Calu3 (cell line): ENCODE data around the gene ZNF79. TPM values are rescaled to one million over a fixed set of nuclear protein-coding genes. Genes with fewer than 3 reads are reported as not detected.
A peak's percentile ranks its signal among the peaks of the same experiment; 100 is the strongest.

Experiments
- BruUV-seq: library from RNA; stranded (reverse); fragments of 400-500 nt; replicated peaks from 2 replicates; lab custom pipeline; 2021; lab: Mats Ljungman, UMichigan
- CTCF ChIA-PET: fragments of 300-600 bp; sonication (Branson Sonifier 250); formaldehyde crosslinking; loops from one replicate; lab custom pipeline; 2022; ENCODE audit warnings: antibody characterized with exemption; lab: Charles Lee
- DNase-seq: peaks from one replicate; pipeline ENCODE4 v3.0.0; 2022
- H3K27ac Mint-ChIP-seq: one replicate; pipeline ENCODE4 v1.8.0; 2022; ENCODE audit warnings: mixed read lengths; ENCODE audit not compliant: unreplicated experiment
- H3K27me3 Mint-ChIP-seq: one replicate; pipeline ENCODE4 v1.8.0; 2022; ENCODE audit warnings: mixed read lengths; ENCODE audit not compliant: unreplicated experiment
- H3K36me3 Mint-ChIP-seq: one replicate; pipeline ENCODE4 v1.8.0; 2022; ENCODE audit warnings: mild to moderate bottlenecking, moderate library complexity, mixed read lengths; ENCODE audit not compliant: insufficient read depth, unreplicated experiment
- H3K4me1 Mint-ChIP-seq: one replicate; pipeline ENCODE4 v1.8.0; 2022; ENCODE audit warnings: mild to moderate bottlenecking, low read depth, mixed read lengths; ENCODE audit not compliant: unreplicated experiment
- H3K4me3 Mint-ChIP-seq: one replicate; pipeline ENCODE4 v1.8.0; 2022; ENCODE audit warnings: mild to moderate bottlenecking, low read depth, moderate library complexity, mixed read lengths; ENCODE audit not compliant: unreplicated experiment
- H3K9me3 Mint-ChIP-seq: one replicate; pipeline ENCODE4 v1.8.0; 2022; ENCODE audit warnings: low read depth, mixed read lengths; ENCODE audit not compliant: unreplicated experiment
- CTCF ChIP-seq: fragments of 200-600 bp; IDR thresholded peaks from one replicate; pipeline ENCODE4 v1.8.0; 2022; ENCODE audit warnings: antibody characterized with exemption; ENCODE audit not compliant: unreplicated experiment
- intact Hi-C: fragments of 100-400 bp; cut with micrococcal nuclease; formaldehyde crosslinking; loops from one replicate; pipeline ENCODE4 v1.10.0; 2022; ENCODE audit not compliant: unreplicated experiment
- total RNA-seq: library from RNA; stranded (reverse); gene quantifications from 2 replicates; pipeline ENCODE4 v1.2.3, GENCODE V29; 2022

ZNF79 gene
- total RNA-seq, 1 experiment from 2014 or later = 7.0 TPM

- Mint-ChIP-seq H3K27ac (peak overlapping the region; percentile 77), H3K4me3 (peak overlapping the region; percentile 17), H3K36me3 (no peaks in the 10 kb centered on the region), H3K27me3 (peaks cover 31% of the 10 kb centered on the region), H3K9me3 (no peaks in the 10 kb centered on the region), H3K4me1 (peaks cover 30% of the 10 kb centered on the region)
- CTCF ChIA-PET = interaction anchor here (0.6 to 1.2 kb wide), 4 partner anchors 80 to 610 kb away, joined by 3 to 9 read pairs (median 4); no protein-coding TSS in a partner anchor
- BruUV-seq = no TSS peak
- DNase-seq = no peak
- no peak for TF ChIP-seq CTCF
- intact Hi-C loops = no loop called here
Observed at GRCh38 chr9:127388856-127389238, 35.3 kb upstream of the ZNF79 start.

- BruUV-seq = no TSS peak
- Mint-ChIP-seq H3K4me1 (peaks cover 23% of the 10 kb centered on the region), H3K27ac (peak overlapping the region; percentile 77), H3K4me3 (no peak overlapping the region), H3K9me3 (no peaks in the 10 kb centered on the region), H3K36me3 (no peaks in the 10 kb centered on the region), H3K27me3 (peaks cover 24% of the 10 kb centered on the region)
- CTCF ChIA-PET = interaction anchor here (0.6 kb wide), 1 partner anchor 610 kb away, joined by 9 read pairs; no protein-coding TSS in a partner anchor
- TF ChIP-seq CTCF = no peak
- no peak for DNase-seq
- intact Hi-C loops = no loop called here
Observed at GRCh38 chr9:127389381-127390247, 34.6 kb upstream of the ZNF79 start.

GRCh38 chr9:127390248-127390545, 34.0 kb upstream of the ZNF79 start:
- no peak for DNase-seq
- Mint-ChIP-seq H3K36me3 (no peaks in the 10 kb centered on the region), H3K4me3 (no peak overlapping the region), H3K27me3 (peaks cover 21% of the 10 kb centered on the region), H3K27ac (no peak overlapping the region), H3K9me3 (no peaks in the 10 kb centered on the region), H3K4me1 (peaks cover 22% of the 10 kb centered on the region)
- no peak for TF ChIP-seq CTCF
- CTCF ChIA-PET = no interaction called here
- intact Hi-C loops = no loop called here
- BruUV-seq = no TSS peak

GRCh38 chr9:127390563-127390962, 33.6 kb upstream of the ZNF79 start:
- Mint-ChIP-seq H3K9me3 (no peaks in the 10 kb centered on the region), H3K27ac (no peak overlapping the region), H3K27me3 (peaks cover 21% of the 10 kb centered on the region), H3K4me3 (no peak overlapping the region), H3K36me3 (no peaks in the 10 kb centered on the region), H3K4me1 (peaks cover 26% of the 10 kb centered on the region)
- CTCF ChIA-PET = no interaction called here
- DNase-seq = peak; percentile 16
- no peak for TF ChIP-seq CTCF
- no TSS peak for BruUV-seq
- intact Hi-C loops = no loop called here
